Activated T-cell treated with anti-CD3 and anti-CD28 coated beads for 1 hour (primary cell): ENCODE results near the gene INS.

Experiments
- DNase-seq: peaks from one replicate; pipeline ENCODE4 v3.0.0-alpha.2; 2020; ENCODE audit warnings: low read depth

INS gene

GRCh38 chr11:2160736-2161259, at the start of gene INS:
Gene INS (minus strand): TSS chr11:2161209. CDS start chr11:2160971, 238 bp downstream.
- no peak for DNase-seq

- DNase-seq, result no peak
Observed at GRCh38 chr11:2210366-2211112, 49.5 kb upstream of the INS start.

- DNase-seq, result no peak
Observed at GRCh38 chr11:2209900-2210321, 48.9 kb upstream of the INS start.

GRCh38 chr11:2209370-2209801, 48.4 kb upstream of the INS start:
- no peak for DNase-seq

GRCh38 chr11:2208691-2209369, 47.8 kb upstream of the INS start:
- DNase-seq, result no peak

GRCh38 chr11:2207773-2208621, 47.0 kb upstream of the INS start:
- DNase-seq, result no peak

GRCh38 chr11:2207212-2207611, 46.2 kb upstream of the INS start:
- DNase-seq, result no peak

- no peak for DNase-seq
Observed at GRCh38 chr11:2205981-2206690, 45.1 kb upstream of the INS start.

GRCh38 chr11:2205214-2205720, 44.3 kb upstream of the INS start:
- DNase-seq, result no peak

GRCh38 chr11:2204361-2205213, 43.6 kb upstream of the INS start:
- no peak for DNase-seq

GRCh38 chr11:2203440-2204259, 42.6 kb upstream of the INS start:
- DNase-seq, result no peak

GRCh38 chr11:2202900-2203439, 42.0 kb upstream of the INS start:
- no peak for DNase-seq

GRCh38 chr11:2202071-2202899, 41.3 kb upstream of the INS start:
- DNase-seq, result no peak

- DNase-seq, result no peak
Observed at GRCh38 chr11:2201542-2201941, 40.5 kb upstream of the INS start.

GRCh38 chr11:2200957-2201519, 40.0 kb upstream of the INS start:
- no peak for DNase-seq

GRCh38 chr11:2200536-2200935, 39.5 kb upstream of the INS start:
- DNase-seq, result no peak

GRCh38 chr11:2199466-2200341, 38.7 kb upstream of the INS start:
- DNase-seq, result no peak
